Ishikawa (cell line): ENCODE measurements around the gene TMEM181.

Source experiments
- CEBPB ChIP-seq: IDR thresholded peaks from 2 replicates; pipeline ENCODE4 v1.6.1; 2012
- CREB1 ChIP-seq: IDR thresholded peaks from 2 replicates; pipeline ENCODE4 v1.6.1; 2012; ENCODE audit warnings: low read depth
- EGR1 ChIP-seq: IDR thresholded peaks from 2 replicates; pipeline ENCODE4 v1.6.1; 2012
- EP300 ChIP-seq: IDR thresholded peaks from 2 replicates; pipeline ENCODE4 v1.6.1; 2012; ENCODE audit warnings: borderline replicate concordance
- FOXM1 ChIP-seq: IDR thresholded peaks from 2 replicates; pipeline ENCODE4 v1.6.1; 2012; ENCODE audit warnings: low read depth, borderline replicate concordance
- MAX ChIP-seq: IDR thresholded peaks from 2 replicates; pipeline ENCODE4 v1.6.1; 2012
- NFIC ChIP-seq: IDR thresholded peaks from 2 replicates; pipeline ENCODE4 v1.6.1; 2012
- RAD21 ChIP-seq: IDR thresholded peaks from 2 replicates; pipeline ENCODE4 v1.6.1; 2012; ENCODE audit warnings: low read depth
- TAF1 ChIP-seq: IDR thresholded peaks from 2 replicates; pipeline ENCODE4 v1.6.1; 2012; ENCODE audit warnings: low read depth, mild to moderate bottlenecking
- TCF12 ChIP-seq: IDR thresholded peaks from 2 replicates; pipeline ENCODE4 v1.6.1; 2012; ENCODE audit warnings: low read depth
- TEAD4 ChIP-seq: IDR thresholded peaks from 2 replicates; pipeline ENCODE4 v1.6.1; 2012
- USF1 ChIP-seq: IDR thresholded peaks from 2 replicates; pipeline ENCODE4 v1.6.1; 2012
- YY1 ChIP-seq: IDR thresholded peaks from 2 replicates; pipeline ENCODE4 v1.6.1; 2012; ENCODE audit warnings: low read depth
- ZBTB7A ChIP-seq: IDR thresholded peaks from 2 replicates; pipeline ENCODE4 v1.6.1; 2012; ENCODE audit warnings: low read depth
- TF ChIP-seq, protein P1 (sequence below): IDR thresholded peaks from 2 replicates; pipeline ENCODE4 v1.6.1; 2012; ENCODE audit warnings: low read depth, mild to moderate bottlenecking

Gene TMEM181

DNA sequence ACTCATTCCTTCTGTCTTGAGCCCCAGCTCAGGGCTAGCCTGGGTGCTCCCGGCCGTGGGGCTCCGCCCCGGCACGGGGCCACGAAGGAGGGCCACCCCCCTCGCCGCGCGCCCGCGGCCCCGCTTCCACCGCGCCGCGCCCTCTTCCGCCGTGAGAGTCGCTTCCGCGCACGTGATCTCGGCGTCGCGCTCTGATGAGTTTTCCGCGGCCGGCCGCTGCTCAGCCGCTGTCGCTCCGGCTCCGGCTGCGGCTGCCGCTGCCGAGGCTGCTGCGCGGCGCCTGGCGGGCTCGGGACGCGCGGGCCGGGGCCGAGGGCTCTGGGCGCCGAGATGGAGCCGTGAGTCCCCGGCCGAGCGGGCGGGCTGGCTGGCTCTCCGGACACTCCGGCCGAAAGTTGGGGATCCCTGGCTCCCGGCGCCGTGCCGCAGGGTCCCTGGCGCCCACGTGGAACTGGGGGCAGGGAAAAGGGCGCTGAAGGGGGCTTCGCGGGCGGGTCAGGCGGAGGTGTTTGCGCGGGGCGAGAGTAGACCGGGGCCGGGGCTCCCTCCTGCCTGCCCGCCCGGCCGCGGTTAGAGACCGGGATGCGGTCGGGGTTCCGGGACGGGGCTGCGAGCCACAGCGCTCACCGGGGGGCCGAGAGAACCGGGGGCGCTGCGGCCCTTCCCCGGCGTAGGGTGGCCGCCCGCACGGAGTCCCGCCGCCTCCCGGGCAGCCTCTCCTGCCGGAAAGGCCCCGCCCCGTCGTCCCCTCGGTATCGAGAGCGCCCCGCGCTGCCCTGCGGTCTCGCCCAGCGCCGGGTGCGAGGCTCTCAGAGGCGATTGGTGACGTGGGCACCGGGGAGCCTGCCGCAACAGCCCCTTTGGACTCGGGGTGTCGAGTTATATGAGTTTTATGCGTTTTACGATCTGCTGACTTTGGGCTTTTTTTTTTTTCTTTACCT is at the start of gene TMEM181:
Gene TMEM181, plus strand, starts transcription at position 197 of the 941 bp plus-strand sequence. Its CDS starts 134 bp downstream, at position 331.
- TF ChIP-seq ZBTB7A = no peak
- TF ChIP-seq MAX = peak; percentile 77
- TF ChIP-seq CREB1 = peak; percentile 68
- TF ChIP-seq USF1 = peak; percentile 96
- no peak for TF ChIP-seq RAD21
- TF ChIP-seq TCF12 = peak; percentile 17; the same call in 1 of the 2 replicates
- peak; percentile 53; the same call in 1 of the 2 replicates for TF ChIP-seq TAF1
- TF ChIP-seq EGR1 = peak; percentile 59; the same call in 1 of the 2 replicates

- TF ChIP-seq EP300 = no peak
- no peak for TF ChIP-seq USF1
These were observed 47.1 kb upstream of the TMEM181 start for GRCh38 chr6:158512809-158513208.

- TF ChIP-seq ZBTB7A = no peak
- no peak for TF ChIP-seq FOXM1
- no peak for TF ChIP-seq TEAD4
- no peak for TF ChIP-seq CREB1
- no peak for TF ChIP-seq YY1
- TF ChIP-seq USF1 = no peak
- TF ChIP-seq MAX = no peak
- TF ChIP-seq NFIC = no peak
- TF ChIP-seq, protein P1, sequence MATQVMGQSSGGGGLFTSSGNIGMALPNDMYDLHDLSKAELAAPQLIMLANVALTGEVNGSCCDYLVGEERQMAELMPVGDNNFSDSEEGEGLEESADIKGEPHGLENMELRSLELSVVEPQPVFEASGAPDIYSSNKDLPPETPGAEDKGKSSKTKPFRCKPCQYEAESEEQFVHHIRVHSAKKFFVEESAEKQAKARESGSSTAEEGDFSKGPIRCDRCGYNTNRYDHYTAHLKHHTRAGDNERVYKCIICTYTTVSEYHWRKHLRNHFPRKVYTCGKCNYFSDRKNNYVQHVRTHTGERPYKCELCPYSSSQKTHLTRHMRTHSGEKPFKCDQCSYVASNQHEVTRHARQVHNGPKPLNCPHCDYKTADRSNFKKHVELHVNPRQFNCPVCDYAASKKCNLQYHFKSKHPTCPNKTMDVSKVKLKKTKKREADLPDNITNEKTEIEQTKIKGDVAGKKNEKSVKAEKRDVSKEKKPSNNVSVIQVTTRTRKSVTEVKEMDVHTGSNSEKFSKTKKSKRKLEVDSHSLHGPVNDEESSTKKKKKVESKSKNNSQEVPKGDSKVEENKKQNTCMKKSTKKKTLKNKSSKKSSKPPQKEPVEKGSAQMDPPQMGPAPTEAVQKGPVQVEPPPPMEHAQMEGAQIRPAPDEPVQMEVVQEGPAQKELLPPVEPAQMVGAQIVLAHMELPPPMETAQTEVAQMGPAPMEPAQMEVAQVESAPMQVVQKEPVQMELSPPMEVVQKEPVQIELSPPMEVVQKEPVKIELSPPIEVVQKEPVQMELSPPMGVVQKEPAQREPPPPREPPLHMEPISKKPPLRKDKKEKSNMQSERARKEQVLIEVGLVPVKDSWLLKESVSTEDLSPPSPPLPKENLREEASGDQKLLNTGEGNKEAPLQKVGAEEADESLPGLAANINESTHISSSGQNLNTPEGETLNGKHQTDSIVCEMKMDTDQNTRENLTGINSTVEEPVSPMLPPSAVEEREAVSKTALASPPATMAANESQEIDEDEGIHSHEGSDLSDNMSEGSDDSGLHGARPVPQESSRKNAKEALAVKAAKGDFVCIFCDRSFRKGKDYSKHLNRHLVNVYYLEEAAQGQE = no peak
- TF ChIP-seq EP300 = no peak
- no peak for TF ChIP-seq RAD21
- no peak for TF ChIP-seq TAF1
- no peak for TF ChIP-seq EGR1
- no peak for TF ChIP-seq TCF12
- no peak for TF ChIP-seq CEBPB
These were observed 45.7 kb upstream of the TMEM181 start for GRCh38 chr6:158514176-158514575.

DNA sequence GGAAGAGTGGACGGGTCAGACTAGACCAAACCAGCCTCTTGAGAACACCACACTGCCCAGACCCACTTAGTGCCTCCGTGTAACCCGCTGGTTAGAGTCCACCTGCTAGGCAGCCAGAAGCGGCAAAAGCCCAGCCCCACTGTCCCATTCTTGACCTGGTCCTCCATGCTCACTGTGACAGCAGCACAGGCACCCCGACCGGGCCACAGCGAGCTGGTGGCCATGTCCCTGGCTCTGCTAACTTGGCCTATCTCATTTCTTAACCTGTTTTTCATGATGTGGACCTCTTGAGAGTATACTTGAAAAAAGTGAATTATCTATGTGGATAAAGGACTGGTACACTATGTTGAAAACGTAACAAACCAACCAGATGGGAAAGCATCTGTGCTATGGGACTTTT is 44.9 kb upstream of the TMEM181 start:
- TF ChIP-seq, protein P1 = no peak
- no peak for TF ChIP-seq CREB1
- no peak for TF ChIP-seq TCF12
- TF ChIP-seq TEAD4 = no peak

GRCh38 chr6:158516098-158516497 is 43.8 kb upstream of the TMEM181 start:
- TF ChIP-seq, protein P1 = no peak
- TF ChIP-seq MAX = no peak
- TF ChIP-seq CEBPB = no peak
- TF ChIP-seq TEAD4 = no peak
- TF ChIP-seq NFIC = no peak
- TF ChIP-seq USF1 = no peak
- no peak for TF ChIP-seq RAD21
- no peak for TF ChIP-seq EP300
- TF ChIP-seq FOXM1 = no peak
- TF ChIP-seq TAF1 = no peak
- no peak for TF ChIP-seq YY1
- no peak for TF ChIP-seq CREB1
- no peak for TF ChIP-seq ZBTB7A
- no peak for TF ChIP-seq TCF12
- TF ChIP-seq EGR1 = no peak
